Posterior vena cava (tissue), 2 donors: ENCODE results near the gene C6orf62. TPM values are rescaled to one million over a fixed set of nuclear protein-coding genes. Genes with fewer than 3 reads are reported as not detected.
"Not testable (repeated sequence)": the region's sequence is repeated elsewhere in the genome, so short reads cannot be mapped to it uniquely, and the experiment has no call there.

ENCODE experiments used
- DNase-seq: peaks from one replicate; pipeline ENCODE4 v3.0.0-alpha.2; 2020; ENCODE audit warnings: low spot score
- intact Hi-C, 2 donors: fragments of 100-400 bp; cut with DNase I; formaldehyde crosslinking; loops; one replicate each; pipeline versions ENCODE4 v1.14.1 to v1.14.2; 2022 to 2023
- total RNA-seq, 2 donors: library from RNA; stranded (reverse); fragmentation: NEBNext Ultra II Directional; extraction: Animal tissue kit (Norgen Biotek cat#: 25700); gene quantifications; one replicate each; pipeline ENCODE4 v1.2.1, GENCODE V29; 2021
- donor health status: DM: yes; HTN: yes; CAD: no.
- donor health status: DM: yes; HTN: yes; CAD: no.

The C6orf62 gene
- total RNA-seq, 2 donors from 2014 or later = 63.9 to 70.3 TPM

- intact Hi-C loops = loop anchor here in 1 of 2 donors (10.0 kb wide), 1 partner anchor 364 kb away; no protein-coding TSS in a partner anchor
These were observed 8.2 kb downstream of the C6orf62 start for GRCh38 chr6:24710519-24711303.

GRCh38 chr6:24709014-24709711 is 9.8 kb downstream of the C6orf62 start:
- DNase-seq = no peak
- intact Hi-C loops = no loop called here

More at GRCh38 chr6:24710519-24711303, 8.2 kb downstream of the C6orf62 start:
- DNase-seq = no peak

- intact Hi-C loops = no loop called here
- no peak for DNase-seq
These were observed 10.3 kb downstream of the C6orf62 start for GRCh38 chr6:24708612-24709011.

GRCh38 chr6:24704468-24704867 is 14.5 kb downstream of the C6orf62 start:
- no peak for DNase-seq
- intact Hi-C loops = no loop called here

- intact Hi-C loops = no loop called here
- DNase-seq = no peak
These were observed 16.2 kb downstream of the C6orf62 start for GRCh38 chr6:24702720-24703282.

- intact Hi-C loops = loop anchor here in 1 of 2 donors (10.0 kb wide), 1 partner anchor 115 kb away; no protein-coding TSS in a partner anchor
- DNase-seq = no peak
These were observed 19.2 kb downstream of the C6orf62 start for GRCh38 chr6:24699521-24700359.

- no peak for DNase-seq
- intact Hi-C loops = loop anchor here in 1 of 2 donors (10.0 kb wide), 1 partner anchor 111 kb away; no protein-coding TSS in a partner anchor
These were observed 22.9 kb downstream of the C6orf62 start for GRCh38 chr6:24696097-24696496.

- intact Hi-C loops = loop anchor here in 1 of 2 donors (10.0 kb wide), 1 partner anchor 111 kb away; no protein-coding TSS in a partner anchor
- not testable (repeated sequence) for DNase-seq
These were observed 23.3 kb downstream of the C6orf62 start for GRCh38 chr6:24695635-24696034.

GRCh38 chr6:24694198-24694597 is 24.8 kb downstream of the C6orf62 start:
- intact Hi-C loops = loop anchor here (5.0 to 10.0 kb wide), 2 partner anchors 109 to 112 kb away; no protein-coding TSS in a partner anchor
- no peak for DNase-seq

- DNase-seq = no peak
- intact Hi-C loops = loop anchor here (5.0 to 10.0 kb wide), 2 partner anchors 108 to 111 kb away; no protein-coding TSS in a partner anchor
These were observed 25.9 kb downstream of the C6orf62 start for GRCh38 chr6:24692848-24693592.

- no peak for DNase-seq
- intact Hi-C loops = loop anchor here (5.0 to 10.0 kb wide), 2 partner anchors 108 to 110 kb away; no protein-coding TSS in a partner anchor
These were observed 26.5 kb downstream of the C6orf62 start for GRCh38 chr6:24692415-24692814.

GRCh38 chr6:24692003-24692402 is 27.0 kb downstream of the C6orf62 start:
- DNase-seq = no peak
- intact Hi-C loops = loop anchor here (5.0 to 10.0 kb wide), 2 partner anchors 107 to 110 kb away; no protein-coding TSS in a partner anchor

GRCh38 chr6:24691550-24691949 is 27.4 kb downstream of the C6orf62 start:
- no peak for DNase-seq
- intact Hi-C loops = loop anchor here (5.0 to 10.0 kb wide), 2 partner anchors 107 to 109 kb away; no protein-coding TSS in a partner anchor

GRCh38 chr6:24690593-24690992 is 28.4 kb downstream of the C6orf62 start:
- intact Hi-C loops = loop anchor here (5.0 to 10.0 kb wide), 2 partner anchors 106 to 108 kb away; no protein-coding TSS in a partner anchor
- no peak for DNase-seq

- intact Hi-C loops = loop anchor here (5.0 to 10.0 kb wide), 2 partner anchors 105 to 108 kb away; no protein-coding TSS in a partner anchor
- DNase-seq = no peak
These were observed 29.0 kb downstream of the C6orf62 start for GRCh38 chr6:24689964-24690363.

GRCh38 chr6:24686946-24687345 is 32.0 kb downstream of the C6orf62 start:
- DNase-seq = no peak
- intact Hi-C loops = no loop called here

GRCh38 chr6:24686408-24686807 is 32.5 kb downstream of the C6orf62 start:
- intact Hi-C loops = no loop called here
- no peak for DNase-seq
